Measurements from ENCODE around the gene TNFRSF11A. TPM values are rescaled to one million over a fixed set of nuclear protein-coding genes. Genes with fewer than 3 reads are reported as not detected.

The TNFRSF11A gene
- total RNA-seq, 1 donor from 2014 or later: 0.16 TPM

GRCh38 chr18:62345909-62346308 is 20.8 kb downstream of the TNFRSF11A start:
- H3K36me3 Mint-ChIP-seq (ENCODE audit: low read depth): no peaks in the 10 kb centered on the region

GRCh38 chr18:62346333-62347088 is 21.4 kb downstream of the TNFRSF11A start:
- H3K36me3 Mint-ChIP-seq (ENCODE audit: low read depth): no peaks in the 10 kb centered on the region
- DNase-seq (ENCODE audit: low read depth, low spot score): no peak
- TF ChIP-seq CTCF (conservative IDR thresholded peaks at IDR 0.05): no peak
- peaks cover 6% of the 10 kb centered on the region for H3K27me3 Mint-ChIP-seq (ENCODE audit: low read depth)
- H3K27ac Mint-ChIP-seq (ENCODE audit: unreplicated experiment): peak overlapping the region; percentile 61
- H3K4me1 Mint-ChIP-seq: peaks cover 22% of the 10 kb centered on the region
- no peak overlapping the region for H3K4me3 Mint-ChIP-seq
- H3K9me3 Mint-ChIP-seq: no peaks in the 10 kb centered on the region

More at GRCh38 chr18:62345909-62346308, 20.8 kb downstream of the TNFRSF11A start:
- no peak for TF ChIP-seq CTCF (conservative IDR thresholded peaks at IDR 0.05)
- peaks cover 22% of the 10 kb centered on the region for H3K4me1 Mint-ChIP-seq
- no peak for DNase-seq (ENCODE audit: low read depth, low spot score)
- peaks cover 6% of the 10 kb centered on the region for H3K27me3 Mint-ChIP-seq (ENCODE audit: low read depth)
- H3K4me3 Mint-ChIP-seq: no peak overlapping the region
- no peaks in the 10 kb centered on the region for H3K9me3 Mint-ChIP-seq
- H3K27ac Mint-ChIP-seq (ENCODE audit: unreplicated experiment): no peak overlapping the region

GRCh38 chr18:62347089-62347506 is 22.0 kb downstream of the TNFRSF11A start:
- Mint-ChIP-seq H3K27me3 (ENCODE audit: low read depth) (peaks cover 6% of the 10 kb centered on the region), H3K36me3 (ENCODE audit: low read depth) (no peaks in the 10 kb centered on the region), H3K4me3 (no peak overlapping the region), H3K27ac (ENCODE audit: unreplicated experiment) (no peak overlapping the region), H3K4me1 (peaks cover 22% of the 10 kb centered on the region), H3K9me3 (no peaks in the 10 kb centered on the region)
- no peak for DNase-seq (ENCODE audit: low read depth, low spot score)
- TF ChIP-seq CTCF (conservative IDR thresholded peaks at IDR 0.05): no peak

- Mint-ChIP-seq H3K4me1 (peaks cover 22% of the 10 kb centered on the region), H3K9me3 (no peaks in the 10 kb centered on the region), H3K27me3 (ENCODE audit: low read depth) (peaks cover 6% of the 10 kb centered on the region), H3K36me3 (ENCODE audit: low read depth) (no peaks in the 10 kb centered on the region), H3K4me3 (no peak overlapping the region), H3K27ac (ENCODE audit: unreplicated experiment) (no peak overlapping the region)
- DNase-seq (ENCODE audit: low read depth, low spot score): no peak
- no peak for TF ChIP-seq CTCF (conservative IDR thresholded peaks at IDR 0.05)
Observed at GRCh38 chr18:62348474-62348873, 23.4 kb downstream of the TNFRSF11A start.

- Mint-ChIP-seq H3K27me3 (ENCODE audit: low read depth) (no peaks in the 10 kb centered on the region), H3K4me3 (no peak overlapping the region), H3K36me3 (ENCODE audit: low read depth) (no peaks in the 10 kb centered on the region), H3K4me1 (no peaks in the 10 kb centered on the region), H3K27ac (ENCODE audit: unreplicated experiment) (no peak overlapping the region), H3K9me3 (no peaks in the 10 kb centered on the region)
- no peak for DNase-seq (ENCODE audit: low read depth, low spot score)
- TF ChIP-seq CTCF (conservative IDR thresholded peaks at IDR 0.05): no peak
Observed at GRCh38 chr18:62353170-62353569, 28.1 kb downstream of the TNFRSF11A start.

Data from neural crest cell (in vitro differentiated cells).